Karpas-422 (cell line): ENCODE results near the gene CTTNBP2NL. TPM values are rescaled to one million over a fixed set of nuclear protein-coding genes. Genes with fewer than 3 reads are reported as not detected.
"Not testable (repeated sequence)": the region's sequence is repeated elsewhere in the genome, so short reads cannot be mapped to it uniquely, and the experiment has no call there.

Source experiments
- DNase-seq: peaks from one replicate; pipeline ENCODE4 v3.0.0-alpha.2; 2015
- H2AFZ ChIP-seq: fragments of 200-600 bp; sonication (generic); 2 replicates; pipeline ENCODE4 v1.6.1; 2014; ENCODE audit warnings: antibody characterized with exemption, low read length, mixed read lengths
- H3K27ac ChIP-seq: fragments of 200-600 bp; sonication (generic); 2 replicates; pipeline ENCODE4 v1.5.1; 2014; ENCODE audit warnings: mild to moderate bottlenecking, low read length, moderate library complexity
- H3K27me3 ChIP-seq: fragments of 200-600 bp; sonication (generic); 2 replicates; pipeline ENCODE4 v1.6.1; 2014; ENCODE audit warnings: low read length, mixed read lengths
- H3K36me3 ChIP-seq: fragments of 200-600 bp; sonication (generic); 2 replicates; pipeline ENCODE4 v1.6.1; 2014; ENCODE audit warnings: low read length, mixed read lengths; ENCODE audit not compliant: insufficient read depth
- H3K4me1 ChIP-seq: fragments of 200-600 bp; sonication (generic); 2 replicates; pipeline ENCODE4 v1.6.1; 2014; ENCODE audit warnings: mild to moderate bottlenecking, low read length, mixed read lengths
- H3K4me2 ChIP-seq: fragments of 200-600 bp; sonication (generic); 2 replicates; pipeline ENCODE4 v1.6.1; 2014; ENCODE audit warnings: low read length, low read depth, mild to moderate bottlenecking; ENCODE audit not compliant: poor library complexity, severe bottlenecking
- H3K4me3 ChIP-seq: fragments of 200-600 bp; sonication (generic); 2 replicates; pipeline ENCODE4 v1.5.1; 2014; ENCODE audit warnings: mild to moderate bottlenecking, antibody characterized with exemption, low read length, mixed read lengths
- H3K79me2 ChIP-seq: fragments of 200-600 bp; sonication (generic); 2 replicates; pipeline ENCODE4 v1.6.1; 2014; ENCODE audit warnings: mild to moderate bottlenecking, low read length, mixed read lengths
- H3K9ac ChIP-seq: fragments of 200-600 bp; sonication (generic); 2 replicates; pipeline ENCODE4 v1.6.0; 2014; ENCODE audit warnings: low read length
- H3K9me2 ChIP-seq: fragments of 200-600 bp; sonication (generic), shearing (Covaris generic); replicated peaks from 2 replicates; pipeline ENCODE4 v1.6.0; 2014; ENCODE audit warnings: mild to moderate bottlenecking, low read length, moderate library complexity; ENCODE audit not compliant: insufficient read depth
- H3K9me3 ChIP-seq: fragments of 300-700, 200-600 bp; sonication (generic); 2 replicates; pipeline ENCODE4 v1.6.1; 2014; ENCODE audit warnings: low read length, mixed read lengths
- H4K20me1 ChIP-seq: fragments of 200-600 bp; sonication (generic); 2 replicates; pipeline ENCODE4 v1.6.1; 2014; ENCODE audit warnings: mild to moderate bottlenecking, antibody characterized with exemption, low read length, low read depth; ENCODE audit not compliant: insufficient read depth
- total RNA-seq: library from RNA; depleted of rRNA; stranded (reverse); fragments of >200 nt; shearing (Covaris generic); gene quantifications from 2 replicates; pipeline ENCODE4 v1.2.3, GENCODE V29; 2014; ENCODE audit warnings: low replicate concordance

CTTNBP2NL gene
- total RNA-seq, 1 experiment from 2014 or later: not detected

- not testable (repeated sequence) for H3K4me2 ChIP-seq, H3K79me2 ChIP-seq, H3K27ac ChIP-seq, H4K20me1 ChIP-seq, H3K9me2 ChIP-seq, H3K9me3 ChIP-seq, H2AFZ ChIP-seq, H3K4me3 ChIP-seq, H3K4me1 ChIP-seq, DNase-seq, H3K36me3 ChIP-seq, H3K27me3 ChIP-seq, H3K9ac ChIP-seq
Observed at GRCh38 chr1:112487686-112488085, 91.7 kb downstream of the CTTNBP2NL start.

GRCh38 chr1:112488141-112488540 is 92.1 kb downstream of the CTTNBP2NL start:
- Histone ChIP-seq H3K27me3 (no peaks in the 10 kb centered on the region), H4K20me1 (no peaks in the 10 kb centered on the region), H3K9me3 (no peaks in the 10 kb centered on the region), H3K27ac (no peak overlapping the region), H3K9ac (no peak overlapping the region), H3K4me2 (no peak overlapping the region), H2AFZ (no peak overlapping the region), H3K79me2 (no peaks in the 10 kb centered on the region), H3K36me3 (no peaks in the 10 kb centered on the region), H3K9me2 (no peaks in the 10 kb centered on the region), H3K4me1 (peaks cover 5% of the 10 kb centered on the region; the same call in 1 of the 2 replicates), H3K4me3 (no peak overlapping the region)
- DNase-seq: no peak

- H3K79me2 ChIP-seq: no peaks in the 10 kb centered on the region
- DNase-seq: no peak
- no peak overlapping the region for H3K4me2 ChIP-seq
- H3K4me1 ChIP-seq: no peaks in the 10 kb centered on the region
- no peak overlapping the region for H2AFZ ChIP-seq
- no peak overlapping the region for H3K9ac ChIP-seq
- no peaks in the 10 kb centered on the region for H3K36me3 ChIP-seq
- H3K9me2 ChIP-seq: no peaks in the 10 kb centered on the region
- H3K9me3 ChIP-seq: no peaks in the 10 kb centered on the region
- no peak overlapping the region for H3K27ac ChIP-seq
- no peaks in the 10 kb centered on the region for H4K20me1 ChIP-seq
- H3K27me3 ChIP-seq: no peaks in the 10 kb centered on the region
- H3K4me3 ChIP-seq: no peak overlapping the region
Observed at GRCh38 chr1:112492076-112492475, 96.1 kb downstream of the CTTNBP2NL start.

DNA sequence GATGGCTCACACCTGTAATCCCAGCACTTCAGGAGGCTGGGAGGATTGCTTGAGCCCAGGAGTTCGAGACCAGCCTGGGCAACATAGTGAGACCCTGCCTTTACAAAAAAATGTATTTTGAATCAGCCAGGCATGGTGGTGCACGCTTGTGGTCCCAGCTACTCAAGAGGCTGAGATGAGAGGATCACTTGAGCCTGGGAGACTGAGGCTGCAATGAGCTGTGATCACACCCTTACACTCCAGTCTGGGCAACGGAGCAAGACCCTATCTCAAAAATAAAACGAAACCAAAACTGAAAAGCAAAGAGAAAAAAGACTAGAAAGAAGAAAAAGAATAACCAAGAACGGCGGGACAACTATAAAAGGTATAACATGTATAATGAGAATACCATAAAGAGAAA is 97.3 kb downstream of the CTTNBP2NL start:
- no peak overlapping the region for H3K4me2 ChIP-seq
- H3K9me2 ChIP-seq: no peaks in the 10 kb centered on the region
- H3K4me1 ChIP-seq: no peaks in the 10 kb centered on the region
- H3K36me3 ChIP-seq: no peaks in the 10 kb centered on the region
- H3K27me3 ChIP-seq: no peaks in the 10 kb centered on the region
- H2AFZ ChIP-seq: no peak overlapping the region
- H3K27ac ChIP-seq: no peak overlapping the region
- H3K9ac ChIP-seq: no peak overlapping the region
- H3K9me3 ChIP-seq: no peaks in the 10 kb centered on the region
- no peaks in the 10 kb centered on the region for H4K20me1 ChIP-seq
- no peak overlapping the region for H3K4me3 ChIP-seq
- no peak for DNase-seq
- H3K79me2 ChIP-seq: no peaks in the 10 kb centered on the region

DNA sequence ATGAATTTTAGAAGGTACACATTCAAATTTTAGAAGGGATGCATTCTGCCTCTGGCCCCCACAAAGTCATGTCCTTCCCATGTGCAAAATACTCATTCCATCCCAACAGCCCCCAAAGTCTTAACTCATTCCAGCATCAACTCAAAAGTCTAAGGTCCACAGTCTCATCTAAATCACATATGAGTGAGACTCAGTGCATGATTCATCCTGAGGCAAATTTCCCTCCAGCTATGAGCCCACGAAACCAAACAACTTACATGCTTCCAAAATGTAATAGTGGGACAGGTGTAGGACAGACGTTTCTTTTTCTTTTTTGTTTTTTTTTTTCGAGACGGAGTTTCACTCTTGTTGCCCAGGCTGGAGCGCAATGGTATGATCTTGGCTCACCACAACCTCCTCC is 100.3 kb downstream of the CTTNBP2NL start:
- no peak overlapping the region for H2AFZ ChIP-seq
- no peak for DNase-seq

DNA sequence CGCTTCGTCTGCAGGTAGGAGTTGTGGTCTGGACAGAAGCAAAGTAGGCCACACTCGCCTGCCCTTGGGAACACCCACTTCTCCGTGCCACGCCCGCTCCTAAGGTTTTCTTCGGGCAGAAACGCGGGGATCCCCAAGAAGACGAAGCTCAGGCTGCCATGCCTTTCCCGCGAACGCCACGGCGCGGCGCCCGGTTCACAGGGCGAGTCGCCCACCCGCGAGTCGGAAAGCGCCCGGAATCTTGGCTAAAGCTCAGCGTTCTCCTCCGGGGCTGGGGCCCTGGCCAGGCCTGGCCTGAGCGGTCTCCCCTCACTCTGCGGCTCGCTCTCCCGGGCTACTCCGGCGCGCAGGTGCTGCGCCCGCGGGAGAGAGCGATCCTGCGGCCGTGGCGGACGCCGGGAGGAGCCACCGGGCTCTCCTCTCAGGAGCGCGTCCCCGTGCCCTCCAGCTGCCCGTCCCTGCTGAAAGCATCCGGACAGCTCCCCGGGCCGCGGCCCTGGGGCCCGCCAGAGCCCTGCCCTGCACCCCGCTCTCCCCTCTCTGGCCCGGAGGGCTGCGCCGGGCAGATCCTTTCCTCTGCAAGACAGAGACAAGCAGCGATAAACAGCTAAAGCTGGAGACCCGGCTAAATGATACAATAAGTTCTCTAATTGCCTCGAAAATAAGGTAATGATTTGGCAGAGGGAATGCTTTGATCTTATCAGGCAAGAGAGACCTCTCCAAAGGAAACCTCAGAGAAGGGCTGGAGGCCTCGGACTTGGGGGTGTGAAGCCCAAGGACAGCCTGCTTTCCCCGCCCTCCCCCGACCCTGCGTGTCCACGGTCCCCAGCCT is 106.0 kb downstream of the CTTNBP2NL start:
- no peaks in the 10 kb centered on the region for H3K79me2 ChIP-seq
- H4K20me1 ChIP-seq: no peaks in the 10 kb centered on the region
- no peak overlapping the region for H2AFZ ChIP-seq
- H3K4me1 ChIP-seq: no peaks in the 10 kb centered on the region
- H3K27ac ChIP-seq: no peak overlapping the region
- H3K4me2 ChIP-seq: no peak overlapping the region
- H3K4me3 ChIP-seq: no peak overlapping the region
- H3K9ac ChIP-seq: no peak overlapping the region
- no peaks in the 10 kb centered on the region for H3K27me3 ChIP-seq
- no peak for DNase-seq
- H3K9me3 ChIP-seq: no peaks in the 10 kb centered on the region
- no peaks in the 10 kb centered on the region for H3K36me3 ChIP-seq
- no peaks in the 10 kb centered on the region for H3K9me2 ChIP-seq

More for the DNA sequence above, 100.3 kb downstream of the CTTNBP2NL start:
- Histone ChIP-seq H3K9me3 (no peaks in the 10 kb centered on the region), H3K27ac (no peak overlapping the region), H3K9ac (no peak overlapping the region), H4K20me1 (no peaks in the 10 kb centered on the region), H3K4me2 (no peak overlapping the region), H3K27me3 (no peaks in the 10 kb centered on the region), H3K36me3 (no peaks in the 10 kb centered on the region), H3K4me1 (no peaks in the 10 kb centered on the region), H3K79me2 (no peaks in the 10 kb centered on the region), H3K9me2 (no peaks in the 10 kb centered on the region), H3K4me3 (no peak overlapping the region)

DNA sequence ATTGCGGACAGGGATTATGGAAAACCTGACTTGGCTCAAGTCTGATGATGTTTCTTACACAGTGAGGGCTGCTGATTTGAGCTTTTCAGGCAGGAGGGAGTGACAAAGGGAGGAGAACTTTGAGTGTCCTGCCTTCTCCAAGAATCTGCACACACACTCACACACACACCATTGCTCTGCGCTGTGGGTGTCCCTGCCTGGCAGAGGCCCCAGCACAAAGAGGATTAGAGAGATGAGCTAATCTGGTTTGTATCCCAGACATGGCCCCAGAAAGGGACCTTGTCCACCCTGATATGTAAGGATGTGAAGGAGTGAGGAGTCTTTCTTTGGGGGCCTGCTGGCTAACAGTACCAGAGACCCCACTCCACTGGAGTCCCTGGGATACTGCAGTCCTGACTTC is 106.8 kb downstream of the CTTNBP2NL start:
- no peaks in the 10 kb centered on the region for H3K27me3 ChIP-seq
- DNase-seq: no peak
- H4K20me1 ChIP-seq: no peaks in the 10 kb centered on the region
- H3K4me3 ChIP-seq: no peak overlapping the region
- H3K9me3 ChIP-seq: no peaks in the 10 kb centered on the region
- H2AFZ ChIP-seq: no peak overlapping the region
- no peaks in the 10 kb centered on the region for H3K79me2 ChIP-seq
- H3K4me2 ChIP-seq: no peak overlapping the region
- no peak overlapping the region for H3K27ac ChIP-seq
- H3K9ac ChIP-seq: no peak overlapping the region
- no peaks in the 10 kb centered on the region for H3K36me3 ChIP-seq
- H3K4me1 ChIP-seq: no peaks in the 10 kb centered on the region
- no peaks in the 10 kb centered on the region for H3K9me2 ChIP-seq

DNA sequence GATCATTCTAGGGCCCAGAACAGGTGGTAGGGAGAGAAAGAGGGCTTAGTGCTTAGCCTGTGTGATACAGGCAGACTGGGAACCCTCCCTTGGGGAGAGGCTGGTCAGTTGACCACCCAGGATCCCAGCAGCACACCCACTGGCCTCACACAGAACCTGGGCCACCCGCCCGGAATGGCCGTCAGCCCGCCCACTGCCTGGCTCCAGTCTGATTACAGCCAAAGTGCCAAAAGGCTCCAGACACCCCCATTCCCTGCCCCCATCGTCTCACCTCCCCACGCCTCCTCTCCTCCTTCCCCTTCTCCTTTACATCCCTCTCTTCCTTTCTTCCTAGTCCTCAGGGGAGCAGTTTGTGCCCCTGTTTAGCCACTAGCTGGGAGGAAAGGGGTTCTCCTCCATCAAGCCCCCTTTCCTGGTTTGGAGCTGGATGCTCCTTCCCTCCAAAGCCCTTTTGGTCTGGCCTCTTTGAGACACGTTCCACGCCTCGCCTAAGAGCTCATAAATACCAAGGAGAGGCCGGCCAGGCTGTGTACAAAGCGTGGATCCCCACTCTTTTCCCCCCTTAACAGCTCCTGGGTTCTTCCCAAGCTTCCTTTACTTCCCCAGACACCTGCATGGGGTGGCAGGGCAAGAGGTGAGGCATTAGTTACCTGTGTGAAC is 108.1 kb downstream of the CTTNBP2NL start:
- Histone ChIP-seq H3K4me1 (no peaks in the 10 kb centered on the region), H3K9me3 (no peaks in the 10 kb centered on the region), H3K4me3 (no peak overlapping the region), H3K9ac (no peak overlapping the region), H3K79me2 (no peaks in the 10 kb centered on the region), H3K27me3 (no peaks in the 10 kb centered on the region), H4K20me1 (no peaks in the 10 kb centered on the region), H3K36me3 (no peaks in the 10 kb centered on the region), H3K4me2 (no peak overlapping the region), H3K9me2 (no peaks in the 10 kb centered on the region), H3K27ac (no peak overlapping the region), H2AFZ (no peak overlapping the region)
- DNase-seq: no peak
